22Rv1 (cell line): ENCODE data around the gene TTLL6.

Experiments used
- H3K27ac ChIP-seq: fragments of 450-650 bp; 2 replicates; pipeline ENCODE4 v1.5.1; 2017
- CTCF ChIP-seq: fragments of 450-650 bp; IDR thresholded peaks from 2 replicates; pipeline ENCODE4 v1.5.1; 2017; ENCODE audit warnings: mild to moderate bottlenecking
- ZFX ChIP-seq: fragments of 450-650 bp; IDR thresholded peaks from 2 replicates; pipeline ENCODE4 v1.6.1; 2017; ENCODE audit warnings: antibody characterized with exemption, borderline replicate concordance

Gene TTLL6

GRCh38 chr17:48746916-48747444 lies 70.0 kb downstream of the TTLL6 start:
- TF ChIP-seq ZFX: no peak
- TF ChIP-seq CTCF: no peak
- peak overlapping the region; percentile 93 for H3K27ac ChIP-seq

GRCh38 chr17:48745381-48746275 lies 71.4 kb downstream of the TTLL6 start:
- TF ChIP-seq ZFX: no peak
- no peak for TF ChIP-seq CTCF
- H3K27ac ChIP-seq: peak overlapping the region; percentile 93

- TF ChIP-seq ZFX (no peak), CTCF (no peak)
- H3K27ac ChIP-seq: no peak overlapping the region
Observed at GRCh38 chr17:48740537-48740936, 76.5 kb downstream of the TTLL6 start.

GRCh38 chr17:48738803-48739526 lies 78.1 kb downstream of the TTLL6 start:
- no peak for TF ChIP-seq ZFX
- no peak for TF ChIP-seq CTCF
- H3K27ac ChIP-seq: no peak overlapping the region

- no peak for TF ChIP-seq ZFX
- TF ChIP-seq CTCF: no peak
- H3K27ac ChIP-seq: no peak overlapping the region
Observed at GRCh38 chr17:48738424-48738802, 78.6 kb downstream of the TTLL6 start.

GRCh38 chr17:48737330-48738043 lies 79.5 kb downstream of the TTLL6 start:
- TF ChIP-seq ZFX: no peak
- no peak for TF ChIP-seq CTCF
- no peak overlapping the region for H3K27ac ChIP-seq
